Measurements from ENCODE around the gene ZNF426. TPM values are rescaled to one million over a fixed set of nuclear protein-coding genes. Genes with fewer than 3 reads are reported as not detected.
"Not testable (repeated sequence)": the region's sequence is repeated elsewhere in the genome, so short reads cannot be mapped to it uniquely, and the experiment has no call there.

Gene ZNF426
- polyA plus RNA-seq, 3 donors = 1.7 to 6.4 (median 4.1) TPM

DNA sequence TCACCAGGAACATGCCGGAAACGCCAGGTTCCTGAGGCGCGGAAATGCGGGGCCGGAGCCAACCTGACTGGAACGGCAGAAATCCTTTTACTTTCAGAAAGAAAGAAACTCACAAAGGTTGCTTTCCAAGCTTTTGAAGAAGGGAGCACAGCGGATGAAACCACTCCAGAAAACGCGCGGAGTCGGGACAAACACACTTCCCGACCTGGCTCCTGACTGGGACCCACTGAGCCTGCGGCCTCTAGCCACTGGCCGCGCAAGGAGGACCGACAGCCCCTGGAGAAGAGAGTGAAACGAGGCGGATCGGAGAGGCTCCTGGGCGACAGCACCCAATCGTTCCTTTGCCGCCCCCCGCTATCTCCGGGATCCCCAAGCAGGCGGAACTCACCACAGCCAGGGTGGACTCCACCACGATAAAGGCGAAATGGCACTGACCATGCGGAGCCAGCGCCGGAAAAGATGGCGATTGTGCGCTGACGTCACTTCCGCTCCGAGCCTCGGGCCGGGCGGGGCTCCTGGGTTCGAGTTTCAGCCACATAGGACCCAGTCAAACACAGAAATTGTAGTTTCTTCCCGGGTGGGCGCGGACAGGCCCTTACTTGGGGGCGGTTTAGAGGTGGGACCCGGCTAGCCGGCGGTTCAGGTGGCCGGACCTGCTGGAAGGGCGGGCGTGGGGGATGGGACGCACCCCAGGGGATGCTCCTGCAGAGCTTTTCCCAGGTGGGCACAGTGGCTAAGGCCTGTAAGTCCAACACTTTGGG lies 45.8 kb upstream of the ZNF426 start, which contains the start of gene ZNF121:
Gene ZNF121 (minus strand): TSS at position 432 of the 761 bp plus-strand sequence. CDS start 16,407 bp downstream, outside the sequence.
- H3K27me3 ChIP-seq (ENCODE audit: control insufficient read depth in 2 of 2, insufficient read depth in 2 of 2, low read length in 2 of 2) = no peaks in the 10 kb centered on the region
- Mint-ChIP-seq H3K4me1 (peaks cover 16% of the 10 kb centered on the region), H3K27ac (peak within 1 kb of the TSS; percentile 92 to 98 (median 95)), H3K9me3 (peaks cover 14 to 32% (median 23%) of the 10 kb centered on the region in 7 donors), H3K36me3 (peaks cover 16 to 26% of the 10 kb centered on the region in 2 donors), H3K27me3 (ENCODE audit: low read depth in 3 of 3) (peaks cover 4 to 11% (median 7%) of the 10 kb centered on the region in 3 donors), H3K4me3 (peak within 1 kb of the TSS; percentile 93 to 96)
- peaks cover 54% of the 10 kb centered on the region for H3K79me2 ChIP-seq (ENCODE audit: insufficient read depth, low read length)
- H3K27ac ChIP-seq (ENCODE audit: low read depth in 1 of 2, low read length in 2 of 2) = peak within 1 kb of the TSS; percentile 84 to 91
- intact Hi-C loops (cut with micrococcal nuclease) = loop anchor here (2.0 to 10.0 kb wide), 5 partner anchors 37 to 449 kb away; partner anchors contain the start of genes ZNF266 (in 1 of the 2), ZNF317 (in 1 of the 2) and ZNF561 (in 1 of the 2)
- H3K9me3 ChIP-seq (replicated peaks in 1 of 2; ENCODE audit: control insufficient read depth in 1 of 2, insufficient read depth in 1 of 2, low read length in 2 of 2) = peaks cover 16 to 21% of the 10 kb centered on the region in 2 donors
- peaks cover 0 to 32% of the 10 kb centered on the region in 2 donors for H3K36me3 ChIP-seq (replicated peaks in 1 of 2; ENCODE audit: control insufficient read depth in 1 of 2, insufficient read depth in 2 of 2, low read length in 2 of 2)
- peak within 1 kb of the TSS; percentile 93 for H2AFZ ChIP-seq (ENCODE audit: insufficient read depth, low read depth, low read length, poor library complexity, severe bottlenecking)
- no peaks in the 10 kb centered on the region for H4K20me1 ChIP-seq (ENCODE audit: insufficient read depth, low read length)
- H3K4me2 ChIP-seq (replicated peaks; ENCODE audit: extremely low read depth, low read length, poor library complexity, severe bottlenecking) = peak within 1 kb of the TSS; percentile 84
- H3K4me1 ChIP-seq (ENCODE audit: control insufficient read depth in 1 of 2, insufficient read depth in 2 of 2, low read length in 2 of 2) = peaks cover 10 to 17% of the 10 kb centered on the region in 2 donors
- peak; percentile 78 to 80 (median 79) for DNase-seq
- under 1% methylated on average over 48 of the region's 51 CpGs for WGBS (ENCODE audit: insufficient coverage)
- peak within 1 kb of the TSS; percentile 84 for H3K9ac ChIP-seq (ENCODE audit: insufficient read depth, low read length, poor library complexity, severe bottlenecking)
- H3K4me3 ChIP-seq (replicated peaks in 1 of 3; ENCODE audit: low read depth in 2 of 3, low read length in 3 of 3) = peak within 1 kb of the TSS; percentile 68 to 95 (median 81)
- TF ChIP-seq, protein P1, sequence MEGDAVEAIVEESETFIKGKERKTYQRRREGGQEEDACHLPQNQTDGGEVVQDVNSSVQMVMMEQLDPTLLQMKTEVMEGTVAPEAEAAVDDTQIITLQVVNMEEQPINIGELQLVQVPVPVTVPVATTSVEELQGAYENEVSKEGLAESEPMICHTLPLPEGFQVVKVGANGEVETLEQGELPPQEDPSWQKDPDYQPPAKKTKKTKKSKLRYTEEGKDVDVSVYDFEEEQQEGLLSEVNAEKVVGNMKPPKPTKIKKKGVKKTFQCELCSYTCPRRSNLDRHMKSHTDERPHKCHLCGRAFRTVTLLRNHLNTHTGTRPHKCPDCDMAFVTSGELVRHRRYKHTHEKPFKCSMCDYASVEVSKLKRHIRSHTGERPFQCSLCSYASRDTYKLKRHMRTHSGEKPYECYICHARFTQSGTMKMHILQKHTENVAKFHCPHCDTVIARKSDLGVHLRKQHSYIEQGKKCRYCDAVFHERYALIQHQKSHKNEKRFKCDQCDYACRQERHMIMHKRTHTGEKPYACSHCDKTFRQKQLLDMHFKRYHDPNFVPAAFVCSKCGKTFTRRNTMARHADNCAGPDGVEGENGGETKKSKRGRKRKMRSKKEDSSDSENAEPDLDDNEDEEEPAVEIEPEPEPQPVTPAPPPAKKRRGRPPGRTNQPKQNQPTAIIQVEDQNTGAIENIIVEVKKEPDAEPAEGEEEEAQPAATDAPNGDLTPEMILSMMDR (IDR thresholded peaks at IDR 0.05) = no peak

DNA sequence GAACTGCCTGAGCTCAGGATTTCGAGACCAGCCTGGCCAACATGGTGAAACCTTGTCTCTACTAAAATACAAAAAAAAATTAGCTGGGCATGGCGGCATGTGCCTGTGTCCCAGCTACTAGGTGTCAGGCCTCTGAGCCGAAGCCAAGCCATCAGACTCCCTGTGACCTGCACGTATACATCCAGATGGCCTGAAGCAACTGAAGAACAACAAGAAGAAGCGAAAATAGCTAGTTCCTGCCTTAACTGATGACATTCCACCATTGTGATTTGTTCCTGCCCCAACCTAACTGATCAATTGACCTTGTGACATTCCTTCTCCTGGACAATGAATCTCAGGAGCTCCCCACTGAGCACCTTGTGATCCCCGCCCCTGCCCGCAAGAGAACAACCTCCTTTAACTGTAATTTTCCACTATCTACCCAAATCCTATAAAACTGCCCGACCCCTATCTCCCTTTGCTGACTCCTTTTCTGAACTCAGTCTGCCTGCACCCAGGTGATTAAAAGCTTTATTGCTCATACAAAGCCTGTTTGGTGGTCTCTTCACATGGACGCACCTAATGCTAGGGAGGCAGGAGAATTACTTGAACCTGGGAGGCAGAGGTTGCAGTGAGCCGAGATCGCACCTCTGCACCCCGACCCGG lies 43.8 kb upstream of the ZNF426 start:
- not testable (repeated sequence) for H3K4me2 ChIP-seq (replicated peaks; ENCODE audit: extremely low read depth, low read length, poor library complexity, severe bottlenecking); H3K9ac ChIP-seq (ENCODE audit: insufficient read depth, low read length, poor library complexity, severe bottlenecking); H2AFZ ChIP-seq (ENCODE audit: insufficient read depth, low read depth, low read length, poor library complexity, severe bottlenecking); H3K4me3 Mint-ChIP-seq; H3K4me3 ChIP-seq (replicated peaks in 1 of 3; ENCODE audit: low read depth in 2 of 3, low read length in 3 of 3); H4K20me1 ChIP-seq (ENCODE audit: insufficient read depth, low read length); H3K27me3 Mint-ChIP-seq (ENCODE audit: low read depth in 3 of 3); DNase-seq; H3K27ac ChIP-seq (ENCODE audit: low read depth in 1 of 2, low read length in 2 of 2); H3K27me3 ChIP-seq (ENCODE audit: control insufficient read depth in 2 of 2, insufficient read depth in 2 of 2, low read length in 2 of 2)
- peaks cover 26 to 49% (median 41%) of the 10 kb centered on the region in 7 donors for H3K9me3 Mint-ChIP-seq
- intact Hi-C loops (cut with micrococcal nuclease) = loop anchor here (5.0 to 10.0 kb wide), 4 partner anchors 145 to 447 kb away; partner anchors contain the start of genes ZNF266 (in 1 of the 2) and ZNF317 (in 1 of the 2)
- H3K36me3 Mint-ChIP-seq = peaks cover 29 to 44% of the 10 kb centered on the region in 2 donors
- Histone ChIP-seq H3K36me3 (replicated peaks in 1 of 2; ENCODE audit: control insufficient read depth in 1 of 2, insufficient read depth in 2 of 2, low read length in 2 of 2) (peaks cover 3 to 51% of the 10 kb centered on the region in 2 donors), H3K4me1 (ENCODE audit: control insufficient read depth in 1 of 2, insufficient read depth in 2 of 2, low read length in 2 of 2) (peaks cover 10 to 17% of the 10 kb centered on the region in 2 donors), H3K9me3 (replicated peaks in 1 of 2; ENCODE audit: control insufficient read depth in 1 of 2, insufficient read depth in 1 of 2, low read length in 2 of 2) (peaks cover 34 to 37% of the 10 kb centered on the region in 2 donors), H3K79me2 (ENCODE audit: insufficient read depth, low read length) (peaks cover 74% of the 10 kb centered on the region)
- 94% methylated on average over 7 of the region's 13 CpGs for WGBS (ENCODE audit: insufficient coverage)
- H3K27ac Mint-ChIP-seq = peak overlapping the region in 3 of 7 donors; percentile 7 to 58 (median 54)
- peaks cover 16% of the 10 kb centered on the region for H3K4me1 Mint-ChIP-seq
